ENCODE results near the gene KCNJ6. TPM values are rescaled to one million over a fixed set of nuclear protein-coding genes. Genes with fewer than 3 reads are reported as not detected.

The KCNJ6 gene
- polyA plus RNA-seq, 1 of the 3 experiments (the other 2 are of a cell fraction): not detected

DNA sequence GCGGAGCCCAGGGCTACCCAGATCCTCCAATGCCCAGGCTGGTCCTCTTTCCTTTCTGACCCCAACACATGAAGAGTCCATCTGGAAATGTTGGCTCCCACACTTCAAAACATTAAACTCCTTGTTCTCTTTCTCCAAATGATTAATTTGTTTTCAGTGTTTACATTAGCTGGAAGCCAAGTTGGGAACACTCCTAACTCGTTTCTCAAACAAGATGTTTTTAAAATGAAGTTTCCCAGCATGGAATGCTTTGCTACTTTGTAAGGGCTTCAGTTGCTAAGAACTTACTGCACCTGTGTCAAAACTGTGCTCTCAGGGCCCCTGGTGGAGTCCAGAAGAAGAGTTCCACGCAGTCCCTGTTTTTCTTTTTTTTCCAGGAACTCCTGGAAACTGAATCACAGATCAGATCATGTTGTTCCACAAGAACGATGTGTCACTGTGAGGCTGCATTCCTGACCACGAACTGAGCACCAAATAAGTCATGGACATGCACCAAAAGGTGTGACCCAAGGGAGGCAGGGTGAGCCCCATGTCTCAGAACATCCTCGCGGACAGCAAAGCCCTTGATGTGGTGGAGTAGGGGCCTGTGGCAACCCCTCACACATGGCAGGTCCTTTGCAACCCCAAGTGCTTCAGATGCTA lies 257.3 kb downstream of the KCNJ6 start:
- POLR2A ChIA-PET: no interaction called here
- 0 out of 2 replicates have a peak overlapping the region, but pooled peaks have one; percentile 11 for H3K4me2 ChIP-seq
- no peak overlapping the region for H3K4me3 ChIP-seq (ENCODE audit: low read depth in 2 of 2, low read length in 1 of 2)
- H3F3A ChIP-seq (replicated peaks; ENCODE audit: insufficient read depth): no peaks in the 10 kb centered on the region
- TF ChIP-seq YY1 (IDR thresholded peaks at IDR 0.05; ENCODE audit: low read depth) (no peak), GABPA (IDR thresholded peaks at IDR 0.05; ENCODE audit: low read depth) (no peak), SMC3 (IDR thresholded peaks at IDR 0.05; ENCODE audit: low read depth, low read length) (no peak)
- no peak overlapping the region for H3K27ac ChIP-seq (ENCODE audit: low read depth in 2 of 2, low read length in 1 of 2)
- no peak overlapping the region for H2AFZ ChIP-seq (ENCODE audit: low read depth)
- no peaks in the 10 kb centered on the region for H3K36me3 ChIP-seq (replicated peaks in 1 of 2; ENCODE audit: control insufficient read depth in 1 of 2, insufficient read depth in 2 of 2, low read length in 1 of 2)
- no peaks in the 10 kb centered on the region for H3K4me1 ChIP-seq (ENCODE audit: control insufficient read depth in 1 of 2, insufficient read depth in 2 of 2, low read depth in 1 of 2, low read length in 1 of 2)
- H4K20me1 ChIP-seq (ENCODE audit: insufficient read depth): no peaks in the 10 kb centered on the region
- peaks cover 9% of the 10 kb centered on the region; the same call in 1 of the 2 replicates for H3K27me3 ChIP-seq (ENCODE audit: insufficient read depth)
- CTCF ChIA-PET: interaction anchor here (2.4 kb wide), 1 partner anchor 15 kb away, joined by 10 read pairs; no protein-coding TSS in a partner anchor
- WGBS (ENCODE audit: low lambda C conversion rate): 30% methylated on average over 6 of the region's 7 CpGs
- no peak for DNase-seq
- no peaks in the 10 kb centered on the region for H3K9me3 ChIP-seq
- no peaks in the 10 kb centered on the region for H3K79me2 ChIP-seq (ENCODE audit: insufficient read depth)
- H3K9me2 ChIP-seq: no peaks in the 10 kb centered on the region
- H3K9ac ChIP-seq: no peak overlapping the region

DNA sequence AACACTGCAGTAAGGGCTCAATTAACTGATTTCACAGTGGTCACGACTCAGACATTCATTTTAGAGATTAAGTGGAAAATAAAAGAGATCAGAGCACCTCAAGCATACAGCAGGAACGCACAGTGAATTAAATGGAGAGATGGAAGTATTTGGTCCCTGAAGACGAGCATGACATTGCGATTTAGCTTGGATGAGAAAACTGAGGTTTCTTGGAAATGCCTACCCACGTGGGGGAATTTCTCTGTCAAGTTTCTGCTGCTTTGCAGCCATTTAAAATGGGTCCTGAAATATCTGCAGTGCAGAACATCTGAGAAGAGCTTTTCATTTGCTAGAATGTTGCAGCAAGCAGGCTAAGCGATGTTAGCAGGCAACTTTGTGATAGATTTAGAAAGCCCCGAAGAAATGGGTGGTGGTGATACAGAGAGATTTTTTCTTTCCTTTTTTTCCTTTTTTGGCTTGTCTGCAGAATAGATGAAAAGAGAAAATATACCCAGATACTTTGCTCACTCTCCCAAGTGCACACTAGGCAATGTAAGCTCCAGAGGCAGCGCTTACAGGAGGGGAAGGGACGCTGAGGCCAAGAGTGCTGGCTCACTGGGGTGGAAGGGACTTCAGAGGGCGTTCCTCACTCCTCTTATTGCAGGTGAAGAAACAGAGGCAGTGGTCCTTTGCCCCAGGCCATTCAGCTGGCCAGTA lies 258.0 kb downstream of the KCNJ6 start:
- H3K79me2 ChIP-seq (ENCODE audit: insufficient read depth): no peaks in the 10 kb centered on the region
- no peaks in the 10 kb centered on the region for H3K4me1 ChIP-seq (ENCODE audit: control insufficient read depth in 1 of 2, insufficient read depth in 2 of 2, low read depth in 1 of 2, low read length in 1 of 2)
- H3K36me3 ChIP-seq (replicated peaks in 1 of 2; ENCODE audit: control insufficient read depth in 1 of 2, insufficient read depth in 2 of 2, low read length in 1 of 2): no peaks in the 10 kb centered on the region
- no peak overlapping the region for H3K4me3 ChIP-seq (ENCODE audit: low read depth in 2 of 2, low read length in 1 of 2)
- no peak overlapping the region for H3K9ac ChIP-seq
- H3K27ac ChIP-seq (ENCODE audit: low read depth in 2 of 2, low read length in 1 of 2): no peak overlapping the region
- no peaks in the 10 kb centered on the region for H3K9me2 ChIP-seq
- H3K27me3 ChIP-seq (ENCODE audit: insufficient read depth): peaks cover 10% of the 10 kb centered on the region
- H3K9me3 ChIP-seq: no peaks in the 10 kb centered on the region
- WGBS (ENCODE audit: low lambda C conversion rate): 22% methylated on average over 10 of the region's 10 CpGs
- H3F3A ChIP-seq (replicated peaks; ENCODE audit: insufficient read depth): no peaks in the 10 kb centered on the region
- CTCF ChIA-PET: interaction anchor here (2.4 kb wide), 1 partner anchor 16 kb away, joined by 10 read pairs; no protein-coding TSS in a partner anchor
- 0 out of 2 replicates have a peak overlapping the region, but pooled peaks have one; percentile 11 for H3K4me2 ChIP-seq
- no peak overlapping the region for H2AFZ ChIP-seq (ENCODE audit: low read depth)
- no peaks in the 10 kb centered on the region for H4K20me1 ChIP-seq (ENCODE audit: insufficient read depth)
- POLR2A ChIA-PET: no interaction called here
- no peak for TF ChIP-seq RCOR1 (IDR thresholded peaks at IDR 0.05; ENCODE audit: low read length)
- TF ChIP-seq TCF12 (IDR thresholded peaks at IDR 0.05): no peak
- no peak for TF ChIP-seq TAF1 (IDR thresholded peaks at IDR 0.05; ENCODE audit: borderline replicate concordance, low read depth, low read length)
- TF ChIP-seq PBX3 (IDR thresholded peaks at IDR 0.05): no peak
- no peak for TF ChIP-seq CHD2 (IDR thresholded peaks at IDR 0.05; ENCODE audit: low read length, partially characterized antibody)
- TF ChIP-seq TEAD4 (IDR thresholded peaks at IDR 0.05; ENCODE audit: borderline replicate concordance, insufficient read depth): no peak
- TF ChIP-seq POLR2AphosphoS5 (IDR thresholded peaks at IDR 0.05; ENCODE audit: low read depth, low read length): no peak
- TF ChIP-seq NRF1 (IDR thresholded peaks at IDR 0.05; ENCODE audit: low read depth, low read length): no peak
- TF ChIP-seq GABPA (IDR thresholded peaks at IDR 0.05; ENCODE audit: low read depth): no peak
- TF ChIP-seq GATA2 (CRISPR knock-in tag; IDR thresholded peaks at IDR 0.05): no peak
- TF ChIP-seq RXRA (IDR thresholded peaks at IDR 0.05; ENCODE audit: borderline replicate concordance, low read depth): no peak
- DNase-seq: no peak
